Heart right ventricle (tissue), 16 donors: ENCODE data around the gene AEBP1. TPM values are rescaled to one million over a fixed set of nuclear protein-coding genes. Genes with fewer than 3 reads are reported as not detected.
A peak's percentile ranks its signal among the peaks of the same experiment; 100 is the strongest.

Source experiments
- ATAC-seq, 8 donors: fragments of 200-7000 bp; cut with Tn5 transposase; one replicate each; pipeline ENCODE4 v1.9.1; 2020; ENCODE audit warnings: mild to moderate bottlenecking in 8 of 8, moderate library complexity in 8 of 8, moderate number of reproducible peaks in 1 of 8
- DNase-seq, 2 donors: peaks; one replicate each; pipeline ENCODE4 v3.0.0-alpha.2; 2020
- H3K27ac ChIP-seq, 10 donors: fragments of 200-600 bp; sonication (generic) in 2 of 10; one replicate each; pipeline versions ENCODE4 v1.5.0 to v1.8.0; 2020 to 2022; ENCODE audit warnings: mild to moderate bottlenecking in 3 of 10
- H3K27me3 ChIP-seq, 7 donors: fragments of 200-600 bp; one replicate each; pipeline ENCODE4 v1.8.0; 2021 to 2022; ENCODE audit warnings: mild to moderate bottlenecking in 2 of 7
- H3K36me3 ChIP-seq, 9 donors: fragments of 200-600 bp; sonication (generic) in 1 of 9; one replicate each; pipeline versions ENCODE4 v1.5.0 to v1.8.0; 2020 to 2022; ENCODE audit warnings: mild to moderate bottlenecking in 2 of 9
- H3K4me1 ChIP-seq, 9 donors: fragments of 200-600 bp; sonication (generic) in 1 of 9; one replicate each; pipeline versions ENCODE4 v1.5.0 to v1.8.0; 2020 to 2022; ENCODE audit warnings: mild to moderate bottlenecking in 4 of 9
- H3K4me3 ChIP-seq, 10 donors: fragments of 200-600 bp; sonication (generic) in 2 of 10; one replicate each; pipeline versions ENCODE4 v1.5.0 to v1.8.0; 2020 to 2022; ENCODE audit warnings: mild to moderate bottlenecking in 7 of 10, moderate library complexity in 2 of 10
- H3K9me3 ChIP-seq, 11 donors: fragments of 200-600 bp in 10 of 11; sonication (generic) in 2 of 11; one replicate each; pipeline versions ENCODE4 v1.5.0 to v1.8.0; 2013 to 2022; ENCODE audit warnings: mild to moderate bottlenecking in 2 of 11, control low read depth in 1 of 11, moderate library complexity in 1 of 11
- WGBS, 2 donors: extraction: QIAGEN DNeasy Blood & Tissue Kit; methylation state at CpG; one replicate each; pipeline ENCODE4 v1.1.7; 2013; ENCODE audit warnings: inconsistent platforms in 1 of 2; 5-methylcytosine and 5-hydroxymethylcytosine counted together
- intact Hi-C, 10 donors: fragments of 100-400 bp; cut with DNase I; formaldehyde crosslinking; loops; one replicate each; pipeline versions ENCODE4 v1.11.1 to v1.14.2; 2022
- polyA plus RNA-seq, 2 donors: library from polyadenylated mRNA; stranded (reverse); fragments of 200-250 nt; gene quantifications; one replicate each; pipeline ENCODE4 v1.2.3, GENCODE V29; 2013
- total RNA-seq, 10 donors: library from RNA; stranded (reverse); fragmentation: NEBNext Ultra II Directional in 3 of 10; extraction: Animal tissue kit (Norgen Biotek cat#: 25700) in 3 of 10; gene quantifications; one replicate each; pipeline versions ENCODE4 v1.2.1 to v1.2.4, GENCODE V29; 2021 to 2023
- TF ChIP-seq, protein P1 (sequence below), 9 donors: fragments of 200-600 bp; sonication (generic) in 2 of 9; IDR thresholded peaks; one replicate each; pipeline versions ENCODE4 v1.5.0 to v1.8.0; 2021 to 2022; ENCODE audit warnings: antibody characterized with exemption in 9 of 9, mild to moderate bottlenecking in 5 of 9, moderate library complexity in 1 of 9
- donor health status: Arrhythmogenic right ventricular cardiomyopathy.
- donor health status: ischemic (EF 13 %, LVEDD 7.1; RV severe dilation, severe dysfunction).
- donor health status: healthy with polysubstance abuse.
- donor health status: DM: no; HTN: yes; CAD: no.
- donor health status: DM: no; HTN: no; CAD: no.
- donor health status: ischemic (EF 25% LVEDD 6.9; RV normal size, moderate dysfunction).
- donor health status: ischemic (EF 25% LVEDD 5.7; RV mildly dilated, moderate dysfunction).
- donor health status: healthy.
- donor health status: DM: yes; HTN: yes; CAD: no.
- donor health status: Ischemic cardiomyopathy.
- donor health status: ischemic (EF 35%, LVEDD 5.7; RV mildly dilated, moderate dysfunction).
- donor health status: nonischemic (EF 11% LVEDD 7.7; RV severe dilation, severe dysfunction).
- donor health status: DM: yes; HTN: yes; CAD: no.
- donor health status: PGD.
- donor health status: ischemic (EF 29% LVEDD 5.4; RV normal size, mild dysfunction).
- donor health status: nonischemic (EF 23%, LVEDD 6.1; RV moderate dilation, normal function).

The AEBP1 gene
- total and polyA plus RNA-seq, 12 donors = 14.1 to 33.7 (median 21.6) TPM

- TF ChIP-seq, protein P1, sequence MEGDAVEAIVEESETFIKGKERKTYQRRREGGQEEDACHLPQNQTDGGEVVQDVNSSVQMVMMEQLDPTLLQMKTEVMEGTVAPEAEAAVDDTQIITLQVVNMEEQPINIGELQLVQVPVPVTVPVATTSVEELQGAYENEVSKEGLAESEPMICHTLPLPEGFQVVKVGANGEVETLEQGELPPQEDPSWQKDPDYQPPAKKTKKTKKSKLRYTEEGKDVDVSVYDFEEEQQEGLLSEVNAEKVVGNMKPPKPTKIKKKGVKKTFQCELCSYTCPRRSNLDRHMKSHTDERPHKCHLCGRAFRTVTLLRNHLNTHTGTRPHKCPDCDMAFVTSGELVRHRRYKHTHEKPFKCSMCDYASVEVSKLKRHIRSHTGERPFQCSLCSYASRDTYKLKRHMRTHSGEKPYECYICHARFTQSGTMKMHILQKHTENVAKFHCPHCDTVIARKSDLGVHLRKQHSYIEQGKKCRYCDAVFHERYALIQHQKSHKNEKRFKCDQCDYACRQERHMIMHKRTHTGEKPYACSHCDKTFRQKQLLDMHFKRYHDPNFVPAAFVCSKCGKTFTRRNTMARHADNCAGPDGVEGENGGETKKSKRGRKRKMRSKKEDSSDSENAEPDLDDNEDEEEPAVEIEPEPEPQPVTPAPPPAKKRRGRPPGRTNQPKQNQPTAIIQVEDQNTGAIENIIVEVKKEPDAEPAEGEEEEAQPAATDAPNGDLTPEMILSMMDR (IDR thresholded peaks at IDR 0.05) = no peak
- 89 to 93% methylated on average over 3 of the region's 3 CpGs for WGBS, 2 donors
- H3K27me3 ChIP-seq = no peaks in the 10 kb centered on the region
- ATAC-seq (no peak), DNase-seq (no peak)
- intact Hi-C loops = loop anchor here in 1 of 10 donors (5.0 kb wide), 1 partner anchor 37 kb away; the partner anchor contains the start of gene POLD2
- no peak overlapping the region for H3K4me3 ChIP-seq
- H3K36me3 ChIP-seq = peaks cover 0 to 3% (median 2%) of the 10 kb centered on the region in 9 donors
- H3K4me1 ChIP-seq = peaks cover 11 to 48% (median 36%) of the 10 kb centered on the region in 9 donors
- H3K9me3 ChIP-seq = no peaks in the 10 kb centered on the region
- H3K27ac ChIP-seq = peak overlapping the region in 2 of 10 donors; percentile 9 to 95
Measured at GRCh38 chr7:44085546-44085945, 18.6 kb upstream of the AEBP1 start.

DNA sequence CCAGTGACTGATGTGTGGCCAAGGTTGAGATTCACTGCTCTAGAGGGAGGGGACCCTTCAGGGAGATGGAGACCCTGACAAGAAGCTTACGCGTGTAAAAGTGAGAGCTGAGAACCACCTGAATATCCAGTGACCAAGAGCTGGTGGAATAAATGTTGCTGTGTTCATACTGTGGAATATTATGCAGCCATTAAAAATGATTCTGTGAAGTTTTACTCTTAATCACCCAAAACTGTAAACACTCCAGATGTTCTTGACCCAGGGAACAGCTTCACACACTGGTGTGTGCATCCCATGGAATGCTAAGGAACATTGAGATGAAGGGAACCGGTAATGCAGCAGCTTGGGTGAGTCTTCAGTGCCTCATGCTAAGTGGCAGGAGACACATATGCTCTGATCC is 17.5 kb upstream of the AEBP1 start:
- no peaks in the 10 kb centered on the region for H3K36me3 ChIP-seq
- H3K27me3 ChIP-seq = no peaks in the 10 kb centered on the region
- TF ChIP-seq, protein P1 (IDR thresholded peaks at IDR 0.05) = no peak
- DNase-seq (no peak), ATAC-seq (no peak)
- intact Hi-C loops = loop anchor here in 1 of 10 donors (5.0 kb wide), 1 partner anchor 36 kb away; the partner anchor contains the start of gene POLD2
- peak overlapping the region in 6 of 10 donors; percentile 74 to 88 (median 82) for H3K27ac ChIP-seq
- H3K9me3 ChIP-seq = no peaks in the 10 kb centered on the region
- no peak overlapping the region for H3K4me3 ChIP-seq
- 98 to 100% methylated on average over 3 of the region's 3 CpGs for whole genome bisulfite sequencing, 2 donors
- H3K4me1 ChIP-seq = peaks cover under 1 to 38% (median 25%) of the 10 kb centered on the region in 9 donors

DNA sequence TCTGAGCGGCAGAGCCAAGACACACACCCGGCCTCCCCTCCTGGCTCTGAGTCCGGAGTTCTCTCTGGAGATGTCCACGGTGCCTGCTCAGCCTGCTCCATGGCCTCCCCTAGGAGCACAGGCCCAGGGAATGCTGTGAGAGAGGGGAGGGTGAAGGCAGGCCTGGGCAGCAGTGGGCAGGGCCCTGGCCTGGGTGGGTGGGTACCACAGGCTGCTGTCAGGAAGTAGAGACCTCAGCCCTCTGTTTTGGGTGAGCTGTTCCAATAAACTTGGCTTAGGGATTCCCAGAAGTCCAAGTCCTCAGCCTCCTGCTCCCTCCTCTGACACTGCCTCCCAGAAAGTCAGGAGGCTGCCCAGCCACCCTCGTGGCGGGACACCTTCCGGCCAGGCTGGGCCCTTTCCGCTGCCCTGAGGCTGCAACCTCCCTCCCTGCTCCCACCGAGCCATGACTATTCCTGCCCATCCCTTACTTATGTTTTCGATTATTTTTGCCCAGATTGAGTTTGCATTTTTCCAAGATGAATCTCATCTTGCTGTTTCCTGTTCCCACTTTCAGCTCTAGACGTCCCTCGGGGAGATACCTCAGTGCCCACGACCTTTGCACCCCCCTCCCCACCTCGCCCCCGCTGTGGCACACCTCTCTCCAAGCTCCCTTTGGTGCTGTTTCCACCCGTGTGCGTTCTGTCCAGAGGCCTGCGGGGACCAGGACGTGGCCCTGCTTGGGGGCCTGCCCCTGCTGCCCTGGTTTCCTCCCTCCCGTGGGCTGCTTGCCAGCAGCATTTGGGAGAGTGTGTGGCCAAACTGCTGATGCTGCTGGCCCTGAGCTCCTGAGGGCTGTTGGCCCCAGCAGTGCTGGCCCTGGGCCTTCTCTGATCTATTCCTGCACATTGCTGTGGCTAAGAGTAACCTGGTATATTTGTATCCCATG is 16.0 kb upstream of the AEBP1 start:
- Histone ChIP-seq H3K9me3 (no peaks in the 10 kb centered on the region), H3K4me3 (no peak overlapping the region), H3K4me1 (peaks cover 0 to 31% (median 20%) of the 10 kb centered on the region in 9 donors), H3K36me3 (no peaks in the 10 kb centered on the region), H3K27me3 (no peaks in the 10 kb centered on the region), H3K27ac (peak overlapping the region; percentile 67 to 88 (median 80))
- TF ChIP-seq, protein P1 (IDR thresholded peaks at IDR 0.05) = no peak
- intact Hi-C loops = loop anchor here in 1 of 10 donors (5.0 kb wide), 1 partner anchor 34 kb away; the partner anchor contains the start of gene POLD2
- DNase-seq (peak; percentile 58 to 78), ATAC-seq (peak; percentile 43 to 82 (median 72))
- 46 to 58% methylated on average over 20 of the region's 20 CpGs for WGBS, 2 donors

DNA sequence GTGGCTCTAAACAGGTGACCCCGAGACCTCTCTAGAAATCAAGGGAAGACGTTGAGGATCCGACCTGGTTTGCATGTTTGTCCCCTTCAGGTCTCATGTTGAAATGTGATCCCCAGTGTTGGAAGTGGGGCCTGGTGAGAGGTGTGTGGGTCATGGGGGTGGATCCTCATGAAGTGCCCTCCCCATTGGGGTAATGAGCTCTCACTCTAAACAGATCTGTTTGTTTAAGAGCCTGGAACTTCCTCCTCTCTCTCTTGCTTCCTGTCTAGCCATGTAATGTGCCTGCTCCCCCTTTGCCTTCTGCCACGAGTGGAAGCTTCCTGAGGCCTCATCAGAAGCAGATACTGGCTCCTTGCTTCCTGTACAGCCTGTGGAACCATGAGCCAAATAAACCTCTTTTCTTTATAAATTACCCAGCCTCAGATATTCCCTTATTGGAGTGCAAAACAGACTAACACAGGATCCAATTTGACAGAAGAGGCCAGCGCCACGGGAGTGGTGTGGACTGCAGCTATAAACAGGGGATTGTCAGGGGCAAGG is 11.0 kb upstream of the AEBP1 start:
- Histone ChIP-seq H3K36me3 (no peaks in the 10 kb centered on the region), H3K4me1 (peaks cover 0 to 33% (median 10%) of the 10 kb centered on the region in 9 donors), H3K27ac (peak overlapping the region in 1 of 10 donors; percentile 21), H3K9me3 (no peaks in the 10 kb centered on the region), H3K4me3 (no peak overlapping the region), H3K27me3 (no peaks in the 10 kb centered on the region)
- 84 to 85% methylated on average over 6 of the region's 6 CpGs for WGBS, 2 donors
- intact Hi-C loops = no loop called here
- ATAC-seq = no peak
- no peak for DNase-seq
- TF ChIP-seq, protein P1 (IDR thresholded peaks at IDR 0.05) = no peak
